GM12878 (cell line): ENCODE data around the gene ZNF880. TPM values are rescaled to one million over a fixed set of nuclear protein-coding genes. Genes with fewer than 3 reads are reported as not detected.
A peak's percentile ranks its signal among the peaks of the same experiment; 100 is the strongest.

Experiments used
- ATAC-seq: fragments of 200-7000 bp; cut with Tn5 transposase; 3 replicates; pipeline ENCODE4 v1.9.1; 2020; ENCODE audit warnings: mild to moderate bottlenecking, moderate library complexity
- BruUV-seq: library from RNA; stranded (reverse); fragments of 400-500 nt; replicated peaks from 2 replicates; lab custom pipeline; 2021; lab: Mats Ljungman, UMichigan
- CTCF ChIA-PET: fragments of 300-600 bp; sonication (Branson Sonifier 250); formaldehyde crosslinking; extraction: SDS; loops from one replicate; lab custom pipeline; 2021; ENCODE audit warnings: inconsistent platforms; lab: Yijun Ruan, JAX
- POLR2A ChIA-PET: fragments of 350-600 bp; formaldehyde crosslinking; extraction: SDS; loops from one replicate; lab custom pipeline; 2021; ENCODE audit warnings: inconsistent platforms; lab: Charles Lee
- RAD21 ChIA-PET: fragments of 300-600 bp; sonication (Branson Sonifier 250); formaldehyde crosslinking; loops from one replicate; lab custom pipeline; 2023; ENCODE audit warnings: antibody characterized with exemption; ENCODE audit not compliant: unreplicated experiment; lab: Charles Lee
- SMC1A ChIA-PET: fragments of 300-600 bp; sonication (Branson Sonifier 250); formaldehyde crosslinking; loops from one replicate; lab custom pipeline; 2023; ENCODE audit not compliant: unreplicated experiment, uncharacterized antibody; lab: Charles Lee
- DNase-seq: peaks from one replicate; pipeline ENCODE4 v3.0.0-alpha.2; 2011; ENCODE audit warnings: low read depth, low spot score
- FAIRE-seq: peaks from 3 replicates; lab custom pipeline; 2011; peaks lifted over from hg19 to GRCh38; lab: Jason Lieb, UNC
- H2AFZ ChIP-seq: 2 replicates; pipeline ENCODE4 v1.6.0; 2011; ENCODE audit warnings: low read depth, low read length, control low read depth; ENCODE audit not compliant: control insufficient read depth
- H3K27ac ChIP-seq: 2 replicates; pipeline ENCODE4 v1.5.1; 2011; ENCODE audit warnings: control low read depth; ENCODE audit not compliant: control insufficient read depth, insufficient read depth
- H3K27me3 ChIP-seq, 2 experiments: replicated peaks in 1 of 2; 2 replicates each; pipeline versions ENCODE4 v1.6.0 to v1.6.1; 2011; ENCODE audit warnings: low read length in 1 of 2; ENCODE audit not compliant: control insufficient read depth in 2 of 2, insufficient read depth in 2 of 2
- H3K36me3 ChIP-seq, 2 experiments: 2 replicates each; pipeline ENCODE4 v1.5.1; 2011; ENCODE audit warnings: low read length in 1 of 2; ENCODE audit not compliant: control insufficient read depth in 2 of 2, insufficient read depth in 2 of 2
- H3K4me1 ChIP-seq: 2 replicates; pipeline ENCODE4 v1.6.1; 2011; ENCODE audit warnings: mild to moderate bottlenecking, low read length, moderate library complexity, mixed read lengths; ENCODE audit not compliant: control insufficient read depth, insufficient read depth
- H3K4me2 ChIP-seq: 2 replicates; pipeline ENCODE4 v1.6.0; 2011; ENCODE audit warnings: control low read depth; ENCODE audit not compliant: control insufficient read depth, insufficient read depth
- H3K4me3 ChIP-seq: fragments of 200-600 bp; sonication (generic); 2 replicates; pipeline ENCODE4 v1.5.1; 2016
- H3K79me2 ChIP-seq: 2 replicates; pipeline ENCODE4 v1.6.0; 2011; ENCODE audit warnings: low read length; ENCODE audit not compliant: control insufficient read depth, insufficient read depth
- H3K9ac ChIP-seq: 2 replicates; pipeline ENCODE4 v1.8.0; 2011; ENCODE audit warnings: low read length, control low read depth, mixed read lengths; ENCODE audit not compliant: control insufficient read depth, insufficient read depth
- H3K9me3 ChIP-seq: replicated peaks from 3 replicates; pipeline ENCODE4 v1.5.1; 2011; ENCODE audit warnings: mild to moderate bottlenecking, low read length; ENCODE audit not compliant: control insufficient read depth, insufficient read depth
- H4K20me1 ChIP-seq: 2 replicates; pipeline ENCODE4 v1.6.0; 2011; ENCODE audit not compliant: control insufficient read depth, insufficient read depth
- CHD1 ChIP-seq: IDR thresholded peaks from 2 replicates; pipeline ENCODE4 v1.6.1; 2012; ENCODE audit warnings: low read depth, low read length, improper control_type of control experiment
- MTA2 ChIP-seq: fragments of 450-650 bp; IDR thresholded peaks from 2 replicates; pipeline ENCODE4 v1.6.1; 2016; ENCODE audit warnings: low read depth, mild to moderate bottlenecking, moderate library complexity
- NFYA ChIP-seq: IDR thresholded peaks from 2 replicates; pipeline ENCODE4 v1.6.1; 2011; ENCODE audit warnings: low read depth, mild to moderate bottlenecking, low read length, improper control_type of control experiment, borderline replicate concordance
- RBBP5 ChIP-seq: fragments of 200-600 bp; sonication (generic); conservative IDR thresholded peaks from 2 replicates; pipeline ENCODE4 v1.6.1; 2016
- RFX5 ChIP-seq: IDR thresholded peaks from 2 replicates; pipeline ENCODE4 v1.6.1; 2011; ENCODE audit warnings: low read depth, low read length, improper control_type of control experiment
- ZNF274 ChIP-seq: IDR thresholded peaks from one replicate; pipeline ENCODE4 v1.8.0; 2011; ENCODE audit not compliant: insufficient read length, insufficient read depth
- WGBS: methylation state at CpG from one replicate; pipeline ENCODE4 v1.1.6; 2016; ENCODE audit warnings: low lambda C conversion rate; ENCODE audit not compliant: insufficient replicate concordance, insufficient coverage; ENCODE audit errors: missing lambda C conversion rate; 5-methylcytosine and 5-hydroxymethylcytosine counted together
- in situ Hi-C: fragments of 300-500 bp; cut with MboI; formaldehyde crosslinking; loops from 9 replicates; pipeline ENCODE4 v1.14.3; 2018; ENCODE audit warnings: mixed read lengths
- intact Hi-C: fragments of 100-400 bp; cut with micrococcal nuclease; formaldehyde crosslinking; loops from one replicate; pipeline ENCODE4 v1.14.2; 2022; ENCODE audit not compliant: unreplicated experiment
- polyA plus RNA-seq, 11 experiments: library from polyadenylated mRNA; depleted of rRNA in 4 of 11; unstranded in 6 of 11; stranded (reverse) in 5 of 11; fragments of >200 nt; fragmentation: Nextera tagmentation in 4 of 11; fragmentation: Illumina TruSeq in 1 of 11; extraction: Ambion mirVana in 4 of 11; extraction: Trizol in 1 of 11; gene quantifications; 1 replicate in 1 of 11; 2 replicates in 10 of 11; pipeline versions ENCODE4 v1.2.1 to v1.2.3, GENCODE V29; 2011 to 2016; ENCODE audit warnings: inconsistent platforms in 2 of 11, missing spikeins in 2 of 11, low read depth in 1 of 11
- total RNA-seq, 4 experiments: library from RNA; depleted of rRNA in 3 of 4; stranded (reverse); fragments of >200 nt in 3 of 4; fragmentation: Illumina TruSeq in 1 of 4; extraction: Trizol in 1 of 4; gene quantifications; 2 replicates each; pipeline versions ENCODE4 v1.2.1 to v1.2.3, GENCODE V29; 2013 to 2021
- TF ChIP-seq, protein P1 (sequence below): fragments of 150-350 bp; IDR thresholded peaks from 2 replicates; pipeline ENCODE4 v1.6.1; 2016; ENCODE audit warnings: low read depth, low read length
- TF ChIP-seq, protein P2 (sequence below): IDR thresholded peaks from 2 replicates; pipeline ENCODE4 v1.6.1; 2012; ENCODE audit warnings: low read depth, low read length, improper control_type of control experiment
- TF ChIP-seq, protein P3 (sequence below): IDR thresholded peaks from 2 replicates; pipeline ENCODE4 v1.6.1; 2012; ENCODE audit warnings: improper control_type of control experiment, low read depth, low read length; ENCODE audit not compliant: insufficient replicate concordance

ZNF880 gene
- total and polyA plus RNA-seq, 10 of the 15 experiments (the other 5 are each of a cell fraction or from before 2014, with no cell fraction given), result 14.4 to 45.2 (median 21.9) TPM

DNA sequence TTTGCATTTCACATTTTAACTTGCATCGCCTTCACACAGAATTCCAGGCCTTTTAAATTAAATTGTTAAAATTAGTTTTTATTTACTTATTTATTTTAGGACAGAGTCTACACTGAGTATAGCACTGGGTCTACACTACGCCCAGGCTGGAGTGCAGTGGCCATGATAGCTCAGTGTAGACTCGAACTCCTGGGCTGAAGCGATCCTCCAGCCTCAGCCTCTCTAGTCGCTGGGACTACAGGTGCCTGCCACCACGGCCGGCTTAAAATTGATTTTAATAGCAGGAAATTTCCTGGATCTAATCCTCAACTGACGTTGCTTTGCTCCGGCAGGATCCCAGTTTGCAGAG is 34.0 kb upstream of the ZNF880 start:
- TF ChIP-seq RFX5, result no peak
- TF ChIP-seq, protein P1, sequence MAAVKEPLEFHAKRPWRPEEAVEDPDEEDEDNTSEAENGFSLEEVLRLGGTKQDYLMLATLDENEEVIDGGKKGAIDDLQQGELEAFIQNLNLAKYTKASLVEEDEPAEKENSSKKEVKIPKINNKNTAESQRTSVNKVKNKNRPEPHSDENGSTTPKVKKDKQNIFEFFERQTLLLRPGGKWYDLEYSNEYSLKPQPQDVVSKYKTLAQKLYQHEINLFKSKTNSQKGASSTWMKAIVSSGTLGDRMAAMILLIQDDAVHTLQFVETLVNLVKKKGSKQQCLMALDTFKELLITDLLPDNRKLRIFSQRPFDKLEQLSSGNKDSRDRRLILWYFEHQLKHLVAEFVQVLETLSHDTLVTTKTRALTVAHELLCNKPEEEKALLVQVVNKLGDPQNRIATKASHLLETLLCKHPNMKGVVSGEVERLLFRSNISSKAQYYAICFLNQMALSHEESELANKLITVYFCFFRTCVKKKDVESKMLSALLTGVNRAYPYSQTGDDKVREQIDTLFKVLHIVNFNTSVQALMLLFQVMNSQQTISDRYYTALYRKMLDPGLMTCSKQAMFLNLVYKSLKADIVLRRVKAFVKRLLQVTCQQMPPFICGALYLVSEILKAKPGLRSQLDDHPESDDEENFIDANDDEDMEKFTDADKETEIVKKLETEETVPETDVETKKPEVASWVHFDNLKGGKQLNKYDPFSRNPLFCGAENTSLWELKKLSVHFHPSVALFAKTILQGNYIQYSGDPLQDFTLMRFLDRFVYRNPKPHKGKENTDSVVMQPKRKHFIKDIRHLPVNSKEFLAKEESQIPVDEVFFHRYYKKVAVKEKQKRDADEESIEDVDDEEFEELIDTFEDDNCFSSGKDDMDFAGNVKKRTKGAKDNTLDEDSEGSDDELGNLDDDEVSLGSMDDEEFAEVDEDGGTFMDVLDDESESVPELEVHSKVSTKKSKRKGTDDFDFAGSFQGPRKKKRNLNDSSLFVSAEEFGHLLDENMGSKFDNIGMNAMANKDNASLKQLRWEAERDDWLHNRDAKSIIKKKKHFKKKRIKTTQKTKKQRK, result no peak
- TF ChIP-seq RBBP5, result no peak
- TF ChIP-seq NFYA, result no peak
- TF ChIP-seq MTA2, result no peak
- no peak for TF ChIP-seq CHD1
- TF ChIP-seq, protein P2, sequence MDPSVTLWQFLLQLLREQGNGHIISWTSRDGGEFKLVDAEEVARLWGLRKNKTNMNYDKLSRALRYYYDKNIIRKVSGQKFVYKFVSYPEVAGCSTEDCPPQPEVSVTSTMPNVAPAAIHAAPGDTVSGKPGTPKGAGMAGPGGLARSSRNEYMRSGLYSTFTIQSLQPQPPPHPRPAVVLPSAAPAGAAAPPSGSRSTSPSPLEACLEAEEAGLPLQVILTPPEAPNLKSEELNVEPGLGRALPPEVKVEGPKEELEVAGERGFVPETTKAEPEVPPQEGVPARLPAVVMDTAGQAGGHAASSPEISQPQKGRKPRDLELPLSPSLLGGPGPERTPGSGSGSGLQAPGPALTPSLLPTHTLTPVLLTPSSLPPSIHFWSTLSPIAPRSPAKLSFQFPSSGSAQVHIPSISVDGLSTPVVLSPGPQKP, result no peak
- TF ChIP-seq ZNF274, result no peak
- TF ChIP-seq, protein P3, sequence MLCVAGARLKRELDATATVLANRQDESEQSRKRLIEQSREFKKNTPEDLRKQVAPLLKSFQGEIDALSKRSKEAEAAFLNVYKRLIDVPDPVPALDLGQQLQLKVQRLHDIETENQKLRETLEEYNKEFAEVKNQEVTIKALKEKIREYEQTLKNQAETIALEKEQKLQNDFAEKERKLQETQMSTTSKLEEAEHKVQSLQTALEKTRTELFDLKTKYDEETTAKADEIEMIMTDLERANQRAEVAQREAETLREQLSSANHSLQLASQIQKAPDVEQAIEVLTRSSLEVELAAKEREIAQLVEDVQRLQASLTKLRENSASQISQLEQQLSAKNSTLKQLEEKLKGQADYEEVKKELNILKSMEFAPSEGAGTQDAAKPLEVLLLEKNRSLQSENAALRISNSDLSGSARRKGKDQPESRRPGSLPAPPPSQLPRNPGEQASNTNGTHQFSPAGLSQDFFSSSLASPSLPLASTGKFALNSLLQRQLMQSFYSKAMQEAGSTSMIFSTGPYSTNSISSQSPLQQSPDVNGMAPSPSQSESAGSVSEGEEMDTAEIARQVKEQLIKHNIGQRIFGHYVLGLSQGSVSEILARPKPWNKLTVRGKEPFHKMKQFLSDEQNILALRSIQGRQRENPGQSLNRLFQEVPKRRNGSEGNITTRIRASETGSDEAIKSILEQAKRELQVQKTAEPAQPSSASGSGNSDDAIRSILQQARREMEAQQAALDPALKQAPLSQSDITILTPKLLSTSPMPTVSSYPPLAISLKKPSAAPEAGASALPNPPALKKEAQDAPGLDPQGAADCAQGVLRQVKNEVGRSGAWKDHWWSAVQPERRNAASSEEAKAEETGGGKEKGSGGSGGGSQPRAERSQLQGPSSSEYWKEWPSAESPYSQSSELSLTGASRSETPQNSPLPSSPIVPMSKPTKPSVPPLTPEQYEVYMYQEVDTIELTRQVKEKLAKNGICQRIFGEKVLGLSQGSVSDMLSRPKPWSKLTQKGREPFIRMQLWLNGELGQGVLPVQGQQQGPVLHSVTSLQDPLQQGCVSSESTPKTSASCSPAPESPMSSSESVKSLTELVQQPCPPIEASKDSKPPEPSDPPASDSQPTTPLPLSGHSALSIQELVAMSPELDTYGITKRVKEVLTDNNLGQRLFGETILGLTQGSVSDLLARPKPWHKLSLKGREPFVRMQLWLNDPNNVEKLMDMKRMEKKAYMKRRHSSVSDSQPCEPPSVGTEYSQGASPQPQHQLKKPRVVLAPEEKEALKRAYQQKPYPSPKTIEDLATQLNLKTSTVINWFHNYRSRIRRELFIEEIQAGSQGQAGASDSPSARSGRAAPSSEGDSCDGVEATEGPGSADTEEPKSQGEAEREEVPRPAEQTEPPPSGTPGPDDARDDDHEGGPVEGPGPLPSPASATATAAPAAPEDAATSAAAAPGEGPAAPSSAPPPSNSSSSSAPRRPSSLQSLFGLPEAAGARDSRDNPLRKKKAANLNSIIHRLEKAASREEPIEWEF, result no peak
- TF ChIP-seq, all 136 proteins: peak for 0
- in situ Hi-C loops (no loop called here), intact Hi-C loops (no loop called here)
- POLR2A ChIA-PET, result no interaction called here
- 79% methylated on average over 9 of the region's 9 CpGs for WGBS
- H4K20me1 ChIP-seq, result no peaks in the 10 kb centered on the region
- no peak overlapping the region for H3K9ac ChIP-seq
- H3K27ac ChIP-seq, result no peak overlapping the region
- peaks cover 11% of the 10 kb centered on the region for H3K9me3 ChIP-seq
- no peaks in the 10 kb centered on the region for H3K36me3 ChIP-seq
- RAD21 ChIA-PET, result no interaction called here
- DNase-seq, result no peak
- ATAC-seq, result peak; percentile 35
- BruUV-seq, result no TSS peak
- H3K4me2 ChIP-seq, result peak overlapping the region; percentile 43
- FAIRE-seq, result no peak
- H3K27me3 ChIP-seq, result no peaks in the 10 kb centered on the region
- no peaks in the 10 kb centered on the region for H3K79me2 ChIP-seq
- peak overlapping the region; percentile 60 for H2AFZ ChIP-seq
- H3K4me3 ChIP-seq, result peak overlapping the region; percentile 77; the same call in 1 of the 2 replicates
- CTCF ChIA-PET, result interaction anchor here (0.6 kb wide), 1 partner anchor 266 kb away, joined by 3 read pairs; no protein-coding TSS in a partner anchor
- no peaks in the 10 kb centered on the region for H3K4me1 ChIP-seq
- SMC1A ChIA-PET, result no interaction called here
